ENCODE measurements around the gene FXR2. TPM values are rescaled to one million over a fixed set of nuclear protein-coding genes. Genes with fewer than 3 reads are reported as not detected.

Gene FXR2
- total and polyA plus RNA-seq, 10 of the 15 experiments (the other 5 are each of a cell fraction or from before 2014, with no cell fraction given) = 1.6 to 33.3 (median 22.0) TPM

DNA sequence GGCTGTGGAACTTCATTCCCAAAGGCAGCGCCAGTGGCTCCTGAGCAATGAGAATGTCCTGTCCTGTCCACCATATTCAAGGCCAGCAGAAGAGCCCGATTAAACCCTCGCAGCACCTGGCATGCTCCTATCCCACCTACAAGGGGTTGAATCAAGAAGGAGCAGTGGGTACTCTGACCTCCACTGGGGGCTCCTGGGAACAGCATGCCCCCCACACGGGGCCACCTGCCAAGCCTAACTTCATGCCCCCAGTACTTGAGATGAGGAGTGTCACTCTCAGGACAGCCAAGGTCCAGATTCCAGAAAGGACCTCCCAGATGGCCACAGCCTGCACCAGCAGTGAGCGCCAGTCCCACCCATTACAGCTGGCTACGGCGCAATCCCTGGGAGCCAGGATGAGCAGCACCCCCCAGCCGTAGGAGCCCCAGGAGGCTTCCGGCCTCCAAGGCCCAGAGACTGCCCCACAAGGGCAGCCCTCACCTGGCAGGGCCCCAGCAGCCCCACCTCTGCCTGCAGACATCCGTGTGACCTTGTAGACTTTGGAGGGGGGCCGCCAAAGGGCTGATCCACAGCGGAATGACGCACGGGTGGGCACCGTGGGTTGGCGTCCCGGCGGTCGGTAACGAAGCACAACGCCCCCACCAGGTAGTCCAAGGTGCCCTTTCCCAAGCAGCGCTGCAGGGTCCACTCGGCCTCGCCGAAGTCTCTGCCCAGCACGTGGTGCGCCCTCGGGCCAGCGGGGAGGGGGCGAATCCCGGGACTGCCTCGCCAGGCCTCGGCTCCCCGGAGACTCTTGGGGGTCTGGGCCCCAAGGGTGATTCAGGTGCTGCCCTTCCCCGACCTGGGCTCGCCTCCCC is 32.1 kb downstream of the FXR2 start:
- Histone ChIP-seq H3K4me1 (ENCODE audit: control insufficient read depth, insufficient read depth, low read length) (peaks cover 42% of the 10 kb centered on the region), H4K20me1 (ENCODE audit: control insufficient read depth, insufficient read depth) (no peaks in the 10 kb centered on the region; the same call in 1 of the 2 replicates), H3K27me3 (replicated peaks in 1 of 2; ENCODE audit: control insufficient read depth in 2 of 2, insufficient read depth in 2 of 2, low read length in 1 of 2) (no peaks in the 10 kb centered on the region), H3K79me2 (ENCODE audit: control insufficient read depth, insufficient read depth, low read length) (peaks cover 36% of the 10 kb centered on the region), H3K9me3 (replicated peaks; ENCODE audit: control insufficient read depth, insufficient read depth, low read length) (no peaks in the 10 kb centered on the region), H3K4me3 (peak overlapping the region; percentile 75; the same call in 1 of the 2 replicates), H2AFZ (ENCODE audit: control insufficient read depth, low read depth, low read length) (no peak overlapping the region), H3K27ac (ENCODE audit: control insufficient read depth, insufficient read depth) (peak overlapping the region; percentile 99), H3K4me2 (ENCODE audit: control insufficient read depth, insufficient read depth) (peak overlapping the region; percentile 91), H3K9ac (ENCODE audit: control insufficient read depth, insufficient read depth, low read length) (peak overlapping the region; percentile 100), H3K36me3 (ENCODE audit: control insufficient read depth in 2 of 2, insufficient read depth in 2 of 2, low read length in 1 of 2) (peaks cover 9 to 17% of the 10 kb centered on the region in 2 experiments; a peak in 3 of 4 replicates)
- CTCF ChIA-PET = interaction anchor here (0.8 to 3.8 kb wide), 5 partner anchors 22 to 104 kb away, joined by 3 to 46 read pairs (median 11); partner anchors contain the start of genes SENP3, TNFSF12, TNFSF13 and TP53
- in situ Hi-C loops (cut with MboI) (no loop called here), intact Hi-C loops (cut with micrococcal nuclease; ENCODE audit: unreplicated experiment) (loop anchor here (5.0 kb wide), 1 partner anchor 35 kb away; no protein-coding TSS in a partner anchor)
- FAIRE-seq (no peak), DNase-seq (ENCODE audit: low read depth, low spot score) (no peak), ATAC-seq (no peak)
- SMC1A ChIA-PET (ENCODE audit: uncharacterized antibody, unreplicated experiment) = interaction anchor here (1.0 to 4.6 kb wide), 5 partner anchors 7 to 104 kb away, joined by 3 to 42 read pairs (median 6); partner anchors contain the start of genes TP53 and WRAP53
- POLR2A ChIA-PET = interaction anchor here (1.4 to 3.6 kb wide), 3 partner anchors 9 to 104 kb away, joined by 9 to 39 read pairs (median 31); partner anchors contain the start of genes SAT2, TP53 and WRAP53
- WGBS (ENCODE audit: insufficient coverage, insufficient replicate concordance, low lambda C conversion rate, missing lambda C conversion rate) = 97% methylated on average over 24 of the region's 36 CpGs
- no TSS peak for BruUV-seq (replicated peaks)
- RAD21 ChIA-PET (ENCODE audit: unreplicated experiment) = interaction anchor here (1.4 to 4.0 kb wide), 5 partner anchors 9 to 146 kb away, joined by 6 to 43 read pairs (median 9); partner anchors contain the start of genes FXR2, SENP3, TP53 and WRAP53
- TF ChIP-seq ZNF217 (IDR thresholded peaks at IDR 0.05) (no peak), SMC3 (IDR thresholded peaks at IDR 0.05; ENCODE audit: borderline replicate concordance, low read length) (no peak), ATF2 (IDR thresholded peaks at IDR 0.05; ENCODE audit: low read length) (no peak), ZNF24 (IDR thresholded peaks at IDR 0.05) (no peak), FOS (IDR thresholded peaks at IDR 0.05; ENCODE audit: borderline replicate concordance, extremely low read depth, insufficient read length) (no peak), YBX1 (IDR thresholded peaks at IDR 0.05) (no peak), TARDBP (IDR thresholded peaks at IDR 0.05; ENCODE audit: borderline replicate concordance) (no peak), NR2C1 (IDR thresholded peaks at IDR 0.05) (no peak), ESRRA (IDR thresholded peaks at IDR 0.05; ENCODE audit: low read length) (no peak), BACH1 (IDR thresholded peaks at IDR 0.05; ENCODE audit: borderline replicate concordance) (0 out of 2 replicates have a peak, but pooled peaks have one; percentile 31), ZBTB11 (CRISPR knock-in tag; IDR thresholded peaks at IDR 0.05) (no peak), IKZF2 (IDR thresholded peaks at IDR 0.05) (no peak), NFIC (IDR thresholded peaks at IDR 0.05; ENCODE audit: low read depth, low read length) (no peak), NFXL1 (IDR thresholded peaks at IDR 0.05; ENCODE audit: borderline replicate concordance) (no peak), IRF3 (IDR thresholded peaks at IDR 0.05) (no peak), EED (IDR thresholded peaks at IDR 0.05; ENCODE audit: low read depth) (no peak), ASH2L (IDR thresholded peaks at IDR 0.05; ENCODE audit: borderline replicate concordance, low read depth) (no peak), CBX3 (IDR thresholded peaks at IDR 0.05; ENCODE audit: borderline replicate concordance, low read depth) (no peak), RAD21 (IDR thresholded peaks at IDR 0.05; ENCODE audit: insufficient read depth, low read depth, low read length) (no peak)
